Activated CD4-positive, CD25-positive, alpha-beta regulatory T cell treated with anti-CD3 and anti-CD28 coated beads, Interleukin-2, amount 50 U/mL, for 16 hours (primary cell): Measurements from ENCODE around the gene DOLK.
A peak's percentile ranks its signal among the peaks of the same experiment; 100 is the strongest.
"Not testable (repeated sequence)": the region's sequence is repeated elsewhere in the genome, so short reads cannot be mapped to it uniquely, and the experiment has no call there.

Experiments
- DNase-seq: peaks from one replicate; pipeline ENCODE4 v3.0.0-alpha.2; 2020; ENCODE audit warnings: low read depth, low spot score

DOLK gene

GRCh38 chr9:128947527-128948301, at the start of gene DOLK, which contains the start of gene NUP188:
DOLK (minus strand) TSS chr9:128947603; CDS start chr9:128947303, 300 bp downstream.
NUP188 (plus strand) TSS chr9:128947699; CDS start chr9:128947720, 21 bp downstream.
- peak; percentile 99 for DNase-seq

DNA sequence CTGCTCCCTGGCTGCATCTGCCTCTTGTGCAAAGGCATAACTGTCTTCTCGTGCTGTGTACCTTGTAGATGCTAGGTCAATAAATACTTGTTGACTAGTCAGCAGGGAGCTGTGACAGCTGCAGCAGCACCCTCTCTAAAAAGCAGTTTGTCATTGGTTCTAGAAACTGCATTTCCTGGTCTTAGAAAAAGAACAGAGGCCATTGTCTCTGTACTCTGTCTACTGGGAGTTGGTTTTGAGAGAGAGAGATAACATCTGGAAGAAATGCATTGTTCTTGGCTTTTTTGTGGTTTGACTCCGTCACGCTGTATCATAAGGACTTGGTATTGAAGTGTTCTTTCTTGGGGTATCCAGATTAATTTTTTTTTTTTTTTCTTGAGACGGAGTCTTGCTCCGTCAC, 48.4 kb upstream of the DOLK start:
- no peak for DNase-seq

DNA sequence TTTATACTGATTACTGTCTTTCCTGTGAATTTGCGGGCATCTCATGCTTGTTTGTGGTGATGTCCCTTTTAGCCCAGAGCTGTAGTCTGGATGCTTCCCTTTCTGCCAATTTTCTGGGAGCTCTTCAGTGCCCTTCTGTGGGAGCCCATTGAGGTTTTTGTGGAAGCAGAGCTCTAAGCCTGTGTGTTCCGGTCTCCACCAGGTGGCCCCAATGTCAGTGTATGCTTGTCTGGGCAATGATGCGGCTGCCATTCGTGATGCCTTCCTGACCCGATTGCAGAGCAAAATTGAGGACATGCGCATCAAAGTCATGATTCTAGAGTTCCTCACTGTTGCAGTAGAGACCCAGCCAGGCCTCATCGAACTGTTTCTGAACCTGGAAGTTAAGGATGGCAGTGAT, 45.6 kb upstream of the DOLK start:
- DNase-seq: no peak

- no peak for DNase-seq
Measured at GRCh38 chr9:128987805-128988204, 40.4 kb upstream of the DOLK start.

DNA sequence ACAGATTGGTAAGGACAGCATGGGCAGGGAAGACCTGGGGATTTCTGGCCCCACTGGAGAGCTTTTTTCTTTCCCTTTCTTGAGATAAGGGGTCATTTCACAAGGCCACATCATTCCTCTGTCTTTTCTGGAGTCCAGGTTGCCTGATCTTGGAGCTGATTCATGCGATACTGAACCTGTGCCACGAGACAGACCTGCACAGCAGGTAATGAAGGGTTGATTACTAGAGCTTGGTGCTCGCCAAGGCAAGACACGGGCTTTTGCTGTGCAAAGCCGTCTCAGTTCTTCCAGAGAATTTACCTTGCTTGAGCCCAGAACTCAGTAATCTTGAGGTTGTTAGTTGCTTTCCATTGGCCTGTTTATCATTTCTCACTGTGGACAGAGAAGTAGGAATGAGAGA, 39.3 kb upstream of the DOLK start:
- no peak for DNase-seq

- DNase-seq: no peak
Measured at GRCh38 chr9:128983536-128983935, 36.1 kb upstream of the DOLK start.

- no peak for DNase-seq
Measured at GRCh38 chr9:128979111-128979510, 31.7 kb upstream of the DOLK start.

- DNase-seq: no peak
Measured at GRCh38 chr9:128972956-128973355, 25.6 kb upstream of the DOLK start.

- no peak for DNase-seq
Measured at GRCh38 chr9:128969491-128969890, 22.1 kb upstream of the DOLK start.

GRCh38 chr9:128961403-128961802, 14.0 kb upstream of the DOLK start:
- DNase-seq: not testable (repeated sequence)

DNA sequence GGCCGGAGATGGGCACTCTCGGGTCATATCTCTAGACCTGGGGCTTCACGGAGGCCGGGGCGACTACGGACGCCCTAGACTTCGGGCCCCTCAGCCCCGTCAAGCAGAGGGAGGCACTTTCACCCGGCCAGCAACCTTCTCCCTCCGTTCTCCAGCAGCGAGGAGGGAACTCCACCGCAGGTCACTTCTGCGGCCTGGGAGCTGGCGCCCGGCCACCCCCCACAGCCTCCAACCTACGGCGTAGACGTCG, 201 bp downstream of the DOLK start:
- DNase-seq: no peak

DNA sequence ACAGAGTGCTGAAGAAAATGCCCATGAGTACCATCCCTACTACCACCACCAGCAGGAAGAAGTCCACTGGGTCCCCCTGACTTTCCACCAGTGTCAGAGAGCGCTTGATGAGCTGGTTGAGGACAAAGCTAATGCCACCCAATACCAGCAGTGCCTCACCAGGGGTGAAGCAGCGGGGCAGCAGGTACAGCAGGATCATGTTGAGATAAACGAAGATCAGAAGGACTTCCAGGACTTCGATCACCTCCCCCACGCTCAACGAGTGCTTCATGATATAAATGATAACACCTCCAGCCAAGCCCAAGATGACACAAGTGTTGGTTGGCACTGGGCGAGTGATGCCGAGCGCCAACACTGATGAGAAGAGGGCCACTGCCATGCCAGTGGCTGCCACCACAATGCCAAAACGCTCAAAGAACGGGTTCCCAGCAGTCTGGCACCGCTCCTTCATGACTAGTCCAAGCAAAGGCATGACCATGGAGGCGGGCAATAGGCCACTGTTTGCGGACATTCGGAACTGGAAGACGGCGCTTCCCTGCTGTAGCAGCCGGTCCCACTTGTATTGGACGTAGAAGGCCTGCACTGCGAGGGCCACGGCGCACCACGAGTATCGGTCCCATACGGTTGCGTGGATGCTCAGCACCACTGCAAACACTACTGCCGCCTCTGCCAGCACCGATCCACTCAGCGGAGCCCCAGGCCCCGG, 679 bp downstream of the DOLK start:
- DNase-seq: no peak

DNA sequence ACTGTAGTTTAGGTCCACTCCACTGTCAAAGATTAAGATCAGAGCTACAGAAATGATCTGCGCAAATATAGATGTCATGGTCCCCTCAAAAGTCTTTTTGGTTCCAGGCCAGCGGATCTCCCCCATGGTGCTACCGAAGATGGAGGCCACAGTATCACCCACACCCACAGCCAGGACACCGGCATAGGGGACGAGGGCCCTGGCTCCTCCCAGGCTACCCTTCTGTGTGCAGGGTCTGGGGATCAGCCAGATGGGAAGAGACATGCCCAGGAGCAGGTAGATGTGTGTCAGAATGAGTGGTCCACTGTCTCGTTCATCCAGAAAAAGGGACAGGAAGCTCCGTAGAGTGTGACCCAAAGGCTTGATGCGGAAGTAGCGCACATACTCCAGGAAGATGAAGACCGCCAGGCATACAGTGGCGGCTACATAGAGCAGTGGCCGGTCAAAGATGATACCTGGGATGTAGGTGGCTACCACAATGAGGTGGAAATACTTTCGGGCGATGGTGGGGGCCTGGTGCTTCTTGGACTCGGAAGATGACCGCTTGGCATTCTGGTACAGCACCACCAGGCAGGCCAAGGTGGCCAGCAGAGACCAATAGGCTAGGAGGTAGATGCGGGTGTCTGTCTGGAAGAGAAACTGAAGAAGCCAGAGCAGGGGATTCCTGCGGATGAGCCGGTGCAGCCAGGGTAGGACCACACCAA, 1.5 kb downstream of the DOLK start:
- DNase-seq: no peak

- not testable (repeated sequence) for DNase-seq
Measured at GRCh38 chr9:128944966-128945365, 2.4 kb downstream of the DOLK start.

- no peak for DNase-seq
Measured at GRCh38 chr9:128943832-128944620, 3.4 kb downstream of the DOLK start.

DNA sequence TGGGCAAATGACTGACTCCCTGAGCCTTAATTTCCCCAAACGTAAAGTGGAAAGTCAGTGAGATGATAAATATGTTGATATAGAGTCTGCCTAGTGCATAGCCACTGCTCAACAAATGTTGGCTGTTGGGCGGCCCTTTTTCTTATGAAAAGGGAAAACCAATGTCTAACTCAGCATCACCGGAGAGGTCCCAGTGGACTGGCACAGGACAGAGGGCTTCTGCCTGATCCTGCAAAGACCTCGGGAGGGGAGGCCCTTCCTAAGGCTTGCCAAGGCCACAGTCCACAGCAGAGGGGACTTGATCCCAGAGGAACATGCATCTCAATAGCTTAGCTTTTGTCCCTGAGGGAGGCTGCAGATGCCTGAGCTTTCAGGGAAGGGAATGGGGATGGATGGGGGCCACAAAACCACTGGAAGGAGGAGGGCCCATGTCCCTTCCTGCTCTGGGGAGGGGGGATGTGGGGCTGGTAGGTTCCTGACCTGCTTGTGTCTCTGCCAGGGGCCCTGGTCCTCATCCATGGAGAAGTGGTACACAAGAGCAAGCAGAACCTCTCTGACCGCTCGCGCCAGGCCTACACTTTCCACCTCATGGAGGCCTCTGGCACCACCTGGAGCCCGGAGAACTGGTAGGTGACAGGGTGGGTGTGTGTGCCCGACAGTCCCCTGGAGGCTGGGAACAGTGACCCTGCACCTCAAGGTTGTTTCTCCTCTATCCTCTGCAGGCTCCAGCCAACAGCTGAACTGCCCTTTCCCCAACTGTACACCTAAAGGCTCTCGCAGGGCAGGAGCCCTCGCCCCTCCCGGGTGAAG, 6.3 kb downstream of the DOLK start:
- no peak for DNase-seq

- DNase-seq: no peak
Measured at GRCh38 chr9:128940271-128940921, 7.0 kb downstream of the DOLK start.

DNA sequence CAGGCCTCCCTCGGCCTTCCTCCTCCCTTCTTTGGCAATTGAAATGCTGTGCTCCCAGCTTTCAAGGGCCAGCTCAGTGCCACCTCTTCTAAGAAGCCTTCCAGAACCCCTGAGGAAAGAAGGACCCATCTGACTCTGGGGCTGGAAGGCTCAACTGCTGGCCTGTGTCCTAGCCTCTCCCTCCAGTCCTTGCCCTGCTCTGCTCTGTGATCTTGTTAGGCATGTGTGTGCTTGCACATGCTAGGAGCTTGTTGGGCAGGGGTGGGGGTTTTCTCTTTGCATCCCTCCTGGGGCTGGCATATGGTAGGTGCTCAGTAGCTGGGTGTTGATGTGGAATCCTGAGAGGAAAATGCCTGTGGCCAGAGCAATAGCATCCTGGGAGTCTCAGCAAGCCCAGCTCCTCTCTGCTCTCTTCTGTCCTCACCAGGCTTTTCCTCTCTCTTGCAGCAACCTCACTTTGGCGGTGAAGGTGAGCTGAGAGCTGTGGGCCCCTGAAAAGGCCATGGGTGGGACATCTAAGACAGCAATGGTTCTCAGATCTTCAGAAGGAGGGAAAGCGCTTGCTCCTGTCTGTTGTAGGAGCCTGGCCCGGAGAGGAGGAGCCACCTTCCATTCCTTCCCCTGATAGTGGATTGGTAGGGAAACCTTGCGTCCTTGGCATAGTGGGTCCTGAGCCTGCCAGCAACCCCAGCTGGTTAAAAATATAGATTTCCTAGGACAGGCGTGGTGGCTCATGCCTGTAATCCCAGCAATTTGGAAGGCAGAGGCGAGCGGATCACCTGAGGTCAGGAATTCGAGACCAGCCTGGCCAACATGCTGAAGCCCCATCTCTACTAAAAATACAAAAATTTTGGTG, 9.9 kb downstream of the DOLK start:
- DNase-seq: no peak

DNA sequence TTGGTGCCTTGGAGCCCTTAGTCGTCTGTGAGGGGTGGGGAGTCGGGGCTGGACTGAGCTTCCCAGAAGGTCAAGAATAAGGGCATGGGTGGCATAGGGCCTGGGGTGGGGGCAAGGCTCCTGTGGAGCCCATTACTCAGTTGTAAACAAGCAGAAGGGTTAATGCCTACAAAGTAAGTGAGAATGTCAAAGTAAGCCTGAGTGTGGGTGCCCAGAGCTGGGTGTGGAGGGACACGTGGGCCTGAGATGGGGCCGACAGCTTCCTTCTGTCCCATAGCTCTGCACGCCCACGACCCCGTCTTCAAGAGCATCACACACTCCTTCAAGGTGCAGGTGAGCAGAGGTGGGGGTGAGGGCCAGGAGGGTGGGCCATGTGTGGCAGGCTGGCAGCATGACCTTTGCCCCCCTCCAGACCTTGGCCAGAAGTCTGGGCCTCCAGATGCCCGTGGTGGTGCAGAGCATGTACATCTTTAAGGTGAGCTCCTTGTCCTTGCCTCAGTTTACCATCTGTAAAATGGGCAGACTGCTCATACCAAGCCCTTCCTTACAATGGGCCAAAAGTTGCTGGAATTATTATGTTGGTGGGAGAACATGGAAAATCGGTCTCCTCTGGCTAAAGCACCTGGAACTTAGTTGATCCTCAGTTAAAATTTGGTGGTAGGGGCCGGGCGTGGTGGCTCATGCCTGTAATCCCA, 11.1 kb downstream of the DOLK start:
- no peak for DNase-seq
